GM19438 (cell line): ENCODE data around the gene ADAMTSL3.

ENCODE experiments used
- ATAC-seq: cut with Tn5 transposase; IDR thresholded peaks from one replicate; pipeline ENCODE4 v1.9.1; 2021; ENCODE audit warnings: low read depth; ENCODE audit not compliant: unreplicated experiment

ADAMTSL3 gene

DNA sequence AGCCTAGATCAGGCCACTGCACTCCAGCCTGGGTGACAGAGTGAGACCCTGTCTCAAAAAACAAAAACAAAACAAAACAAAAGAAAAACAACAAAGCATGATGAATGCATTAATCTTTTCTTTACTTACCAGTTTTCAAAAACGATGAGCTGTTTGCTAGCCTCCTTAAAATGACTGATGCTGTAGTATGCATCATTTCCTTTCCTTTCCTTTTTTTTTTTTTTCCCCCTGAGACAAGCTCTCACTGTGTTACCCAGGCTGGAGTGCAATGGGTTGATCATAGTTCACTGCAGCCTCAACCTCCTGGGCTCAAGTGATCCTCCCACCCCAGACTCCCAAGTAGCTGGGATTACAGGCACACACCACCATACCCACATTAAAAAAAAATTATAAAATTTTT, 202.0 kb downstream of the ADAMTSL3 start:
- ATAC-seq, result no peak

- ATAC-seq, result no peak
Measured at GRCh38 chr15:83858820-83859505, 205.0 kb downstream of the ADAMTSL3 start.

GRCh38 chr15:83866692-83867091, 212.8 kb downstream of the ADAMTSL3 start:
- ATAC-seq, result no peak

GRCh38 chr15:83869341-83869740, 215.4 kb downstream of the ADAMTSL3 start:
- no peak for ATAC-seq

DNA sequence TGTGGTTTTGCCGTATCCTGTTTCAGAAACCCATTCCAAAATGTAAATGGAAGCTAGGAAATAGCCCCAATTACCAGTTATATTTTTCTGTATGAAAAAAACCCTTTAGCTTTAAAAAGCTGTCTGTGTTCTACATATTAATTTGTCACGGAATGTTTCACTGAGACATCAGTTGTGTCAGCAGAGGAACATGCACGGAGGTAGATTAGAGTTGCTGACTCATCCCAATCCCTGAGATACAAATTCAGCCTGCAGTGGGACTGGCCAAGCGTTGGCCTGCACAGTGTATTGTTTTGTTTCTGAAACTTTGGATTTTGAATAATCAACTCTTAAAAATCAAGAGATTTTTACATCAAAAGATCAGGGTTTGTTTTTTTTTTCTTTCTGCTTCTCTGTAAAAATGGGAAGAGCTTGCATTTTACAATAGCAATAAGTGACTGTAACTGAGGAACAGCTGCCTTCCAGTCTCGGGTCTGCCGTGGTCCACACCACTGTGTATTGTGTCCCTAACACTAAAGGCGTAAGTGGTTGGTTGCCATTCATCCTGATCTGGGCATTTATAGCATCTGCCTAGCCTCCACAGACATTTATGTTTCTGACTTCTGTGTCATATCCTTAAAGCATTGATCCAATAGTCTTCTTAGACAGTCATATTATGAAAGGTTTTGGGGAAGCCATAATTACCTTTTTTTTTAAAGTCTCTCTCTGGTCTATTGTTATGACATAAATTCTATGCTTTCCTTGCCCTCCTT, 218.1 kb downstream of the ADAMTSL3 start:
- ATAC-seq, result no peak

DNA sequence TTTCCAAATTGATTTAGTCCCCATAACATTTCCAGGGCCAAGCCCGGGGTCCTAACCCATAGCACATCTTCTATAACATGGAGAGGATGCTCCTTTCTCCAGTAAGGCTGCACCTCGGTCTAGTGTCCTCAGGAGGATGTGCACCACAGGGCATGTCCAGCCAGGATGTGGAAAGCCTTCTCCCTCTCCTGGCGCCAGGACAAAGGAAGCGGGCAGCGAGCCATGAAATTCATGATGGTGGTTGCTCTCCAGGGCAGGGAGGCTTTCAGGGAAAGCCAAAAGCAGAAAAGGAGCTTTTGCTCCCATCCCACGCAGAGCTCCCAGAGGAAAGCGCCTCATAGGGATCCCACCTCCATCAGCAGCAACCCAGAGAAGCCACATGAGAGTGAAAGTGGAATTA, 220.0 kb downstream of the ADAMTSL3 start:
- no peak for ATAC-seq

GRCh38 chr15:83880529-83880928, 226.6 kb downstream of the ADAMTSL3 start:
- no peak for ATAC-seq

- no peak for ATAC-seq
Measured at GRCh38 chr15:83881156-83881555, 227.2 kb downstream of the ADAMTSL3 start.

DNA sequence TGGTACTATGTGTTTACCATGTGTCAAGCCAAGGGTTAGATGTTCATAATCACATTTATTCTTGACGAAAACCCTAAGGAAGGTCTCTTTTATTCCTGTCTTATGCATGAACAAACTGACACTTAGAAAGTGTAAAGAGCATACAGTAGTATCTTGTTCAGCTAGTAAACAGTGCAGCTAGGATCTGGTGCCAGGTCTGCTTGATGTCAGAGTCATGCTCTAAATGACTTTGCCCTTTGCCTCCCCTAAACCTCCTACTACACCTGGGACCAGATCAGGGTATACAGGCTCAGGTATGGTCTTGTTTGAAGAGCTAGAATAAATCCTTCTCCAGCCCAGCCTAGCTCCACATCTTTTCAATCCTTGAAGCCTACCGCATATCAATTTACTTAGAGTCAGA, 232.4 kb downstream of the ADAMTSL3 start:
- no peak for ATAC-seq

- no peak for ATAC-seq
Measured at GRCh38 chr15:83887404-83887803, 233.5 kb downstream of the ADAMTSL3 start.

DNA sequence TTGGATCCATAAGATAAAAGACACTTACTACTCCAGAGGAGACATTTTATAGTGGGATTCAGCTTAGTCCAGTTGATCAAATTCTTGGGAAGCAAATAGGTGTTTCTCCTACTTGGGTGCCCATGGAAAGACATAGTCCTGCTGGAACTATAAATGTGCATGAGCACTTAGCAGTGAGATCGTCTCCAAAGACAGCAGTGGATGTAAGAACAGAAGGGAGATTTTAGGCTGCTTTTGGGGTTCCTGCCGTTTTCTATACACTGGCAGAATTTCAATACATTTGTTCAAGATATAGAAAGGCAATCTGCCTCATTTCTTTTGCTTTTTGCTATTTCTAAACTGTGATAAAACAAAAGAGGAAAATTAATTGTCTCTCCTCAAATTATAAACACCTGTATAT, 234.0 kb downstream of the ADAMTSL3 start:
- no peak for ATAC-seq

DNA sequence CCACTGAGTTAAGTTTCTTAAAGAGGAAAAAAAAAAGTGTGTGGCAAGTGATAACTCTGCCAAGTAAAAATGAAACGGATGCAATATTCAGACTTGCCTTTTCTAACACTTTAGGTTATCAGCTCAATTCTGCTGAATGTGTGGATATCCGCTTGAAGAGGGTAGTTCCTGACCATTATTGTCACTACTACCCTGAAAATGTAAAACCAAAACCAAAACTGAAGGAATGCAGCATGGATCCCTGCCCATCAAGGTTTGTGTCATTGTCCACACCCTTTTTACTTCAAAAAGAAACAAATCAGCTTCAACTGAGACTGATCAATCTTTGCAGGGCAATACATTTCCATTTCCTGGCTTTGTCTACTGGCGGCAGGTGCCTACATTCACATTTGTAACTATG, 236.1 kb downstream of the ADAMTSL3 start:
- no peak for ATAC-seq

DNA sequence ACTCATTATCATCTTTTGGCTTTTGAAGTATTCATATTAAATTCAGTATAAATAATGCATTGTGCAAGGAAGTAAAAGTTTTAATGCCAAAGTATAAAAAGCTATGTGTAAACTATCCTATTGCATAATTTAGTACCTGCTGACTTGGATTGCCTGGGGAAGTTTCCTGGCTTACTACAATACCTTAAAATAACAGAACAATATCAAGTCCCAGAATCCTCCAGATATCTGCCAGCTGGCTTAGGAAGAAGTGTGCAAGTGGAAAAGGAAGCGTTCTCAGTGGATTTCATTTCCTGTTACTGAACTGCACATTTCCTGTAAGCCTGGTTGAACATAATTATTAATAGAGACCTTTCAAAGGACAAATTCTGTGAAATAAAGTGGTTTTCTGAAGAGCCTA, 236.7 kb downstream of the ADAMTSL3 start:
- ATAC-seq, result no peak

DNA sequence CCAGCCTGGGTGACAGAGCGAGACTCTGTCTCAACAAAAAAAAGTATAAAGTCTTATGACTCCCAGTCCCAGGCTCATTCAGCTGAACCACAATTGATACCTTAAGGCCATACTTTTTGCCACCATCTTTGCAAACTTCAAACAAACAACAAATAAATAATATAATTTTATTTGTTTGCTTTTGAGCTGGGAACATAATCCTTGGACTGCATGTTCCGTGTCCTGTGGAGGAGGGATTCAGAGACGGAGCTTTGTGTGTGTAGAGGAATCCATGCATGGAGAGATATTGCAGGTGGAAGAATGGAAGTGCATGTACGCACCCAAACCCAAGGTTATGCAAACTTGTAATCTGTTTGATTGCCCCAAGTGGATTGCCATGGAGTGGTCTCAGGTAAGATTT, 238.6 kb downstream of the ADAMTSL3 start:
- ATAC-seq, result no peak

DNA sequence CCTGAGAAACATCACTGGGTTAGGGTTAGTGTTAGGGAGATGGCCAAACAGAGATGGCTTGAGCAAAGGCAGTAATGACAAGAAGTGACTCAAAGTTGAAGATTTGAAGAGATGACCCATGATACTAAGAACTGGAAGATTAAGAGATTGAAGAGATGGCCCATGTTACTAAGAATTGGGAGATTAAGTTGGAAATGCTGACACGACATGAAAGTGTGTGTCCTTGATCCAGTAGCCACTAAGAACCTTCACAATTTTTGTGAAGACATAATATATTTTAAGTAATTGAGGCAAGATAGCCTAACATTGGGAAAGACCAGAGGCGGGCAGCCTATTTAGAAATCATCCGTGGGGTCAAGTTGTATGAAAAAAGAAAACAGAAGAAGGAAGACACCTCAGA, 239.4 kb downstream of the ADAMTSL3 start:
- no peak for ATAC-seq

GRCh38 chr15:83897037-83897436, 243.1 kb downstream of the ADAMTSL3 start:
- no peak for ATAC-seq

- ATAC-seq, result no peak
Measured at GRCh38 chr15:83898361-83898760, 244.4 kb downstream of the ADAMTSL3 start.

DNA sequence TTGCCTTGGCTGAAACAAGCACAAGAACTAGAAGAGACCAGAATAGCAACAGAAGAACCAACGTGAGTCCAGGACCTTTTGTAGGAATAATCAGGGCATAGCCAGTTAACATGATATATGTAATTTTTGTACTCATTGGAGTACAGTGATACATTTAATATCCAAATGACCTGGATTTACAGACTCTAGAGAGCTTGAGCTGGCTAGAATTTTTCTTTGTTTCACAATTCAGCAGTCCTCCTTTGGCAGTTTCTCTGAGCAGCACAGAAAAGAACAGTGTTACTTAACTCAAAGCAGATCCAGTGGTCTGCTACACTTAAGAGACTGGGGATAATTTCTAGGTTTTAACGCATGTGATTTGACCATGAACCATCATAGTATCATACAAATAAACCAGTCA, 245.7 kb downstream of the ADAMTSL3 start:
- ATAC-seq, result no peak

DNA sequence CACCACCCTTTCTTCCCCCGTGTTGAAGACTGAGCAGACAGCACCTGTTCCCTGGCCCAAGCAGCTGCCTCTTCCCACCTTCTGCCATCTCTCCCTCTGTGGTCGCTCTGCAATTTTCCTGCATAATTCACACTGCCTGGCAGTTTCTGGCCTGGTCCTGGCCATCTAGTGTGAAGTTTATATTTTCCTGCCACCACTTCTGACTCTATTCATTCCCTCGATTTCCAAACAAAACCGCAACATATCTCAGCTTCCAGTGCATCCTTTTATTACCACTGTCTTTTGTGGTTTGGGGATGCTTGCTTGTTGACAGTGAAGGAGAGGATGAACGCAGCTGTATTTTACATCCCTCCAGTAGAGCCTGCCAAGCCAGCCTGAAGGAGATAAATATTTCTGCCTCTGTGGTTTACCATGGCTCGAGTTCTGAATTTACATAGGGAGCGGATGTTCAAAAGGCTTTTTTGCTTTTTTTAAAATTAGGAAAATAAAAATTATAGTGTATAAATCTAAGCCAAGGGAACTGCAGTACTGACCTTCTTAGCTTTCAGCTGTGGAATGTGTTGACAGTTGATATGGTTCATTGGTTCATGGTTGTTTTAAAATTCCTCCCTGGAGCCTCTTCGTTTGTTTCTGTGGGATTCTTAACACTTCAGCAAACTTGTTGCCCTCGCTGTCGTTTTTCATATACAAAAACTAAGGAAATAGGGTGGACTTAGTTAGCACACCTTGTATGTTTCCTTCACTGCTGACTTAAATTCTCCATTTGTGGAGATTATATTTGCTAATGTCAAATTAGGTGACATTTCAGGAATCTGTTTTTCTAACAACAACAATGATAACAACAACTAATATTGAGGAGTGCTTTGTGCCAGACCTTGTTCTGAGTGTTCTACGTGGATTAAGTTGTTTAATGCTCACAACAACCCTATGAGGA, 250.5 kb downstream of the ADAMTSL3 start:
- no peak for ATAC-seq

GRCh38 chr15:83905556-83906273, 251.8 kb downstream of the ADAMTSL3 start:
- no peak for ATAC-seq

DNA sequence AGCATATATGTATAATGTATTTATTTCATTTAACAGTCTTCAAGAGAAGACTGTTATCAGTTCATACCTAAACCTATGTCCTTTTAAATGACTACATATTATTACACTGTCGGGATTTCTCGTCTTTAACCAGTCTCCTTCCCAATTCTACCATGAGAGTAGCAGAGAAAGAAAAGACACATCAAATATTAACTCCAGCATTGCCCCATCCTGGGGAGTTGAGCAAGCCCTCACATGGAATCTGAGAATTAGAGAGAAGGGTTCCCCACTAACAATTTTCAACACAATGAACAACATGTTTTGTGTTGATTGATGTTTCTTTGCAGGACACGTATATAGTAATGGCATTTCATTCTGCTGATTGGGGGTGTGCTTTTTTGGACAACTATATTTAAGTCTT, 257.4 kb downstream of the ADAMTSL3 start:
- no peak for ATAC-seq
